HFF-Myc (cell line): ENCODE measurements around the gene LRRC75B.

Experiments used
- DNase-seq: peaks from one replicate; pipeline ENCODE4 v3.0.0-alpha.2; 2011; ENCODE audit warnings: low read depth; ENCODE audit errors: extremely low read depth
- H3K4me3 ChIP-seq: replicated peaks from 2 replicates; pipeline ENCODE4 v1.5.1; 2011; ENCODE audit warnings: low read depth, mild to moderate bottlenecking, control low read depth, low read length
- CTCF ChIP-seq: IDR thresholded peaks from 2 replicates; pipeline ENCODE4 v1.5.1; 2012; ENCODE audit warnings: mild to moderate bottlenecking, low read depth, low read length, control low read depth; ENCODE audit errors: missing control alignments

The LRRC75B gene

DNA sequence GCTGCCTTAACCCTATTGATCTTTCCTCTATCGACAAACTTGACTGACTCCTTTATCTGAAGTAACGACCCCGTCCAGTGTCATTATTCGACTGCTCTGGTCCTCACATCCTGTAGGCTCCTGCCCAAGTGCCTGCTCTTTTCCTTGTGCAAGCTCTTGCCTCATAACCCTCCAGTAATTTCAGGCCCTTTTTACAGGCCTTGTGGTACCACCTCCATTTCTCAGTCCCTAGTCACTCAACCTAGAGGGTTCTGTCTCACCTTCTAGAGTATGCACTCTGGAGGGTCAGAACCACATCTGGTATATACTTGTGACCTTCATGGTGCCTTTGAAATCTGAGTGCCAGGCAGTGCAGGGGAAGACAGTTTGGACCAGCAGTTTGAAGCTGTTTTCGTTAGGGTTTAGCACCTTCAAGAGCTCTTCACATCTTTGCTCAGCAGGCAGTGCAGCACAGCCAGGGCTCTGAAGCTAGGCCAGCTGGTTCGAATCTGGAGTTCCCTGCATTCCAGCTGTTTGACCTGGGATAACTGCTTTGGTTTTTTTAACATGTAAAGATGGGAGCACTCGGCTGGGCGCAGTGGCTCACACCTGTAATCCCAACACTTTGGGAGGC is 25.9 kb downstream of the LRRC75B start:
- no peak for TF ChIP-seq CTCF
- no peak for DNase-seq
- no peak overlapping the region for H3K4me3 ChIP-seq

- no peak overlapping the region for H3K4me3 ChIP-seq
- no peak for TF ChIP-seq CTCF
- DNase-seq: no peak
Observed at GRCh38 chr22:24565077-24565476, 27.8 kb downstream of the LRRC75B start.

DNA sequence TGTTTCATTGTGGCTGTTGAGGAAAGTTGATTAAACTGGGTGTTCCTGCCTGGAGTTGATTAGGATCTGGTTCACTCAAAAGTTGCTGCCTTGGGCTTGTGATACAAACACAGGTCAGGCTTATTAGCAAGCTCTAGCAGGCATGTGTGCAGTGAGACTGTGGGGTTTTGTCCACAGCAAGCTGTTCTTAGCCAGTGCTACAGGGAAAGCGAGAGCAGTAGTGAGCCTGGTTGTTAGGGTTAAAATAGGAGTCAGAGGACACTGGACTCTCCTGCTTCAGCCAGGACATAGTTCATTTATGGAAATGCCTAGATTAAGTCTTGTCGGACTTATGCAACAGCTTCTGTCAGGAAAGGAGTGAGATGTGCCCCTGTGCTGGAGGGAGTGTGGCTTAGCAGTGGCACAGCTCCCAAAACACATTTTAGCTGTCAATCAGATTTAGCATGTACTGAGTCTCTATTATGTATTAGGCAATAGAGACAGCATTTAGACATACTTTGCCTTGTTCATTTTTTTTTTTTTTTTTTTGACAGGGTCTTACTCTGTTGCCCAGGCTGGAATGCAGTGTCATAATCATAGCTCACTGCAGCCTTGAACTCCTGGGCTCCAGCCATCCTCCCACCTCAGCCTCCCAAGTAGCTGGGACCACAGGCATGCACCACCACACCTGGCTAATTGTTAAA is 28.4 kb downstream of the LRRC75B start:
- no peak for DNase-seq
- H3K4me3 ChIP-seq: no peak overlapping the region
- no peak for TF ChIP-seq CTCF

DNA sequence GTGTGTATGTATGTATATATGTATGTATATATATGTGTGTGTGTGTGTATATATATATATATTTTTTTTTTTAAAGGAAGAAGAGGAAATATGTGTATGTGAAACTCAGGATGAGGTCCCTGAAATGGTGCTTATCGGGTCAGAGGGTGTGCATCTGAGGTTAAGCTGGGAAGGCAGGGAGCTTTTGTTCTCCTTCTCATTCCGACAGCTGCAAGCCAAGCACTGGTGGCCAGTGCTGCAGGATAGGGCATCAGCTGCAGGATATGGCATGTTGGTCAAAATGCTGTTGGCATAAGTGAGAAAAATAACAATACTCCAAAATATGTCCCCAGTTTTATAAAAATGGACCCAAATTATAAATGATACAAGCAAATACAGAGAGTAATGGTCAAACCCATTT is 29.6 kb downstream of the LRRC75B start:
- no peak for DNase-seq
- H3K4me3 ChIP-seq: no peak overlapping the region
- no peak for TF ChIP-seq CTCF

GRCh38 chr22:24559471-24559870 is 33.4 kb downstream of the LRRC75B start:
- H3K4me3 ChIP-seq: no peak overlapping the region
- no peak for TF ChIP-seq CTCF
- DNase-seq: no peak

GRCh38 chr22:24555165-24556039 is 37.5 kb downstream of the LRRC75B start, which contains the start of gene SNRPD3:
TSS of gene SNRPD3 (plus strand) at chr22:24555999. CDS start at chr22:24557675, 1,676 bp downstream.
- DNase-seq: peak; percentile 91
- peak within 1 kb of the TSS; percentile 87 for H3K4me3 ChIP-seq
- TF ChIP-seq CTCF: no peak
